Omental fat pad (tissue), 4 donors: ENCODE results near the gene MOGAT2. TPM values are rescaled to one million over a fixed set of nuclear protein-coding genes. Genes with fewer than 3 reads are reported as not detected.
A peak's percentile ranks its signal among the peaks of the same experiment; 100 is the strongest.

Experiments used
- ATAC-seq: fragments of 150-250 bp; one replicate; pipeline ENCODE4 v1.9.1; 2016; ENCODE audit warnings: mild to moderate bottlenecking, moderate library complexity; ENCODE audit not compliant: low FRiP score
- DNase-seq: peaks from one replicate; pipeline ENCODE4 v3.0.0-alpha.2; 2019; ENCODE audit warnings: low spot score
- CTCF ChIP-seq, 3 donors: fragments of 450-650 bp; IDR thresholded peaks; one replicate each; pipeline ENCODE4 v1.5.1; 2016 to 2017; ENCODE audit warnings: antibody characterized with exemption in 3 of 3, mild to moderate bottlenecking in 3 of 3, moderate library complexity in 2 of 3
- total RNA-seq, 4 donors: library from RNA; depleted of rRNA; stranded (reverse); fragments of >200 nt; gene quantifications; one replicate each; pipeline ENCODE4 v1.1.0, GENCODE V29; 2016

The MOGAT2 gene
- total RNA-seq, 4 donors from 2014 or later: not detected

- DNase-seq (no peak), ATAC-seq (no peak)
- TF ChIP-seq CTCF (IDR thresholded peaks at IDR 0.05): no peak
Observed at GRCh38 chr11:75731095-75731494, 13.5 kb downstream of the MOGAT2 start.

- no peak for TF ChIP-seq CTCF (IDR thresholded peaks at IDR 0.05)
- ATAC-seq (no peak), DNase-seq (no peak)
Observed at GRCh38 chr11:75733071-75733430, 15.4 kb downstream of the MOGAT2 start.

GRCh38 chr11:75733431-75734107 lies 15.9 kb downstream of the MOGAT2 start:
- DNase-seq: no peak
- ATAC-seq: peak; percentile 47
- TF ChIP-seq CTCF (IDR thresholded peaks at IDR 0.05): no peak

GRCh38 chr11:75734491-75735180 lies 17.0 kb downstream of the MOGAT2 start:
- DNase-seq: no peak
- TF ChIP-seq CTCF (IDR thresholded peaks at IDR 0.05): no peak
- no peak for ATAC-seq

- no peak for TF ChIP-seq CTCF (IDR thresholded peaks at IDR 0.05)
- DNase-seq: no peak
- ATAC-seq: no peak
Observed at GRCh38 chr11:75735181-75735845, 17.7 kb downstream of the MOGAT2 start.

- no peak for TF ChIP-seq CTCF (IDR thresholded peaks at IDR 0.05)
- ATAC-seq (no peak), DNase-seq (no peak)
Observed at GRCh38 chr11:75737314-75737713, 19.7 kb downstream of the MOGAT2 start.
